Thyroid gland (tissue), 4 donors: ENCODE results near the gene ARL17A.
"Not testable (repeated sequence)": the region's sequence is repeated elsewhere in the genome, so short reads cannot be mapped to it uniquely, and the experiment has no call there.

ENCODE experiments used
- POLR2A ChIP-seq, 2 donors: fragments of 450-650 bp; IDR thresholded peaks; one replicate each; pipeline ENCODE4 v1.6.1; 2017; ENCODE audit warnings: antibody characterized with exemption in 2 of 2, mild to moderate bottlenecking in 2 of 2, moderate library complexity in 1 of 2
- TF ChIP-seq, protein P1 (sequence below), 6 experiments: fragments of 200-600 bp in 3 of 6; fragments of 450-650 bp in 3 of 6; sonication (generic) in 3 of 6; IDR thresholded peaks; one replicate each; pipeline ENCODE4 v1.5.1; 2016 to 2019; ENCODE audit warnings: antibody characterized with exemption in 6 of 6, mild to moderate bottlenecking in 2 of 6, inconsistent platforms in 1 of 6, moderate library complexity in 1 of 6

GRCh38 chr17:46481310-46481709 is 98.2 kb downstream of the ARL17A start:
- not testable (repeated sequence) for TF ChIP-seq POLR2A (IDR thresholded peaks at IDR 0.05)
- TF ChIP-seq, protein P1, sequence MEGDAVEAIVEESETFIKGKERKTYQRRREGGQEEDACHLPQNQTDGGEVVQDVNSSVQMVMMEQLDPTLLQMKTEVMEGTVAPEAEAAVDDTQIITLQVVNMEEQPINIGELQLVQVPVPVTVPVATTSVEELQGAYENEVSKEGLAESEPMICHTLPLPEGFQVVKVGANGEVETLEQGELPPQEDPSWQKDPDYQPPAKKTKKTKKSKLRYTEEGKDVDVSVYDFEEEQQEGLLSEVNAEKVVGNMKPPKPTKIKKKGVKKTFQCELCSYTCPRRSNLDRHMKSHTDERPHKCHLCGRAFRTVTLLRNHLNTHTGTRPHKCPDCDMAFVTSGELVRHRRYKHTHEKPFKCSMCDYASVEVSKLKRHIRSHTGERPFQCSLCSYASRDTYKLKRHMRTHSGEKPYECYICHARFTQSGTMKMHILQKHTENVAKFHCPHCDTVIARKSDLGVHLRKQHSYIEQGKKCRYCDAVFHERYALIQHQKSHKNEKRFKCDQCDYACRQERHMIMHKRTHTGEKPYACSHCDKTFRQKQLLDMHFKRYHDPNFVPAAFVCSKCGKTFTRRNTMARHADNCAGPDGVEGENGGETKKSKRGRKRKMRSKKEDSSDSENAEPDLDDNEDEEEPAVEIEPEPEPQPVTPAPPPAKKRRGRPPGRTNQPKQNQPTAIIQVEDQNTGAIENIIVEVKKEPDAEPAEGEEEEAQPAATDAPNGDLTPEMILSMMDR (IDR thresholded peaks at IDR 0.05): not testable (repeated sequence)
